ENCODE results near the gene EHMT1. TPM values are rescaled to one million over a fixed set of nuclear protein-coding genes. Genes with fewer than 3 reads are reported as not detected.

Gene EHMT1
- total RNA-seq = 100 to 1,000 TPM in 1 of 4 donors, 10 to 100 TPM in 3; 77.1 to 149 (median 86.6) TPM

DNA sequence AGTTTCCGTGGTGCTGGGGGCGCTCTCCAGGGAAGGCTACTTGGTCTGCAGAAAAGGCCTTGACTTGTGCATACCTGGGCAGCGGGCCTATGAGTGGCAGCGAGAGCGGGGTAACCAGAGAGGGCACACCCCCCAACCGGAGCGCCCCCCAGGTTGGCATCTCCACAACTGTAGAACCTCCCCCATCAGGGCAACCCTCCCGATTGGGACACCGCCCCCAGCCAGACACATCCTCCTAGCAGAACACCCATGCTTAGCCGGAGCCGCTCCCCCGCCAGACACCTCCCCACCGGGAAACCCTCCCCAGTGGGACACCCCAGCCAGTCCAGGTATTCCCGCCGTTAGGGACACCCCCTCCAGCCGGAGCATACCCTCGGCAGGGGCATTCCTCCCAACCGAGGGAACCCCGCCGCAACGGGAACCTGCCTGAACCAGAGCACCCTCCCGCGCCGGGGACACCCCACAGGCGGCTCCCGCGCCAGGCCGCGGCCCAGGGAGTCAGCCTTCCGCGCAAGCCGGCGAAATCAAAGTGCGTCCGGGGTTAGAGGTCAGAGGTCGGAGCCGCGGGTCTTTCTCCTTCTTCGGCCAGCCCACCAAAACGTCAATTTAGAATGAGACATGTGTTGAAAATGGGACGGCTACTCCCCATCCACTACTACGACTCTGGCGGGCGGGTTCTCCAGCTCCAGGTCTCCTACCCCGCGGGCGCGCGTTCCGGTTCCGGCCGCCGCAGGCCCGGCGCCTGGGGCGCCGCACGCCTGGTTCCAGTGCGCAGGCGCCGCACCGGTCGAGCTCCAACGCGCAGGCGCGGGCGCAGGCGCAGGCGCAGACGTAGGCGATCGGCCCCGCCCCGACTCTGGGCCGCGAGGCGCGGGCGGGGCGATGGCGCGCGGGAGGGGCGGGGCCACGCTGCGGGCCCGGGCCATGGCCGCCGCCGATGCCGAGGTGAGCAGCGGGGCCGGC, at the start of gene EHMT1:
EHMT1 (plus strand) TSS at position 901 of the 963 bp plus-strand sequence; CDS start at position 925, 24 bp downstream.
- TF ChIP-seq POLR2A (IDR thresholded peaks at IDR 0.05) = peak in 1 of 2 donors; percentile 50
- peak in 2 of 3 donors; percentile 24 to 59 for TF ChIP-seq POLR2AphosphoS5 (IDR thresholded peaks at IDR 0.05)
- TF ChIP-seq EP300 (IDR thresholded peaks at IDR 0.05) = no peak
- TF ChIP-seq, protein P1, sequence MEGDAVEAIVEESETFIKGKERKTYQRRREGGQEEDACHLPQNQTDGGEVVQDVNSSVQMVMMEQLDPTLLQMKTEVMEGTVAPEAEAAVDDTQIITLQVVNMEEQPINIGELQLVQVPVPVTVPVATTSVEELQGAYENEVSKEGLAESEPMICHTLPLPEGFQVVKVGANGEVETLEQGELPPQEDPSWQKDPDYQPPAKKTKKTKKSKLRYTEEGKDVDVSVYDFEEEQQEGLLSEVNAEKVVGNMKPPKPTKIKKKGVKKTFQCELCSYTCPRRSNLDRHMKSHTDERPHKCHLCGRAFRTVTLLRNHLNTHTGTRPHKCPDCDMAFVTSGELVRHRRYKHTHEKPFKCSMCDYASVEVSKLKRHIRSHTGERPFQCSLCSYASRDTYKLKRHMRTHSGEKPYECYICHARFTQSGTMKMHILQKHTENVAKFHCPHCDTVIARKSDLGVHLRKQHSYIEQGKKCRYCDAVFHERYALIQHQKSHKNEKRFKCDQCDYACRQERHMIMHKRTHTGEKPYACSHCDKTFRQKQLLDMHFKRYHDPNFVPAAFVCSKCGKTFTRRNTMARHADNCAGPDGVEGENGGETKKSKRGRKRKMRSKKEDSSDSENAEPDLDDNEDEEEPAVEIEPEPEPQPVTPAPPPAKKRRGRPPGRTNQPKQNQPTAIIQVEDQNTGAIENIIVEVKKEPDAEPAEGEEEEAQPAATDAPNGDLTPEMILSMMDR (IDR thresholded peaks at IDR 0.05) = no peak
- Histone ChIP-seq H3K4me3 (peak within 1 kb of the TSS; percentile 80), H3K27ac (peak within 1 kb of the TSS; percentile 93), H3K9me3 (no peaks in the 10 kb centered on the region), H3K27me3 (no peaks in the 10 kb centered on the region), H3K4me1 (peaks cover 56% of the 10 kb centered on the region), H3K36me3 (peaks cover 24% of the 10 kb centered on the region)
- DNase-seq (ENCODE audit: low spot score in 2 of 2) = peak in 1 of 2 donors; percentile 88
- 0% methylated on average over 22 of the region's 94 CpGs for WGBS

DNA sequence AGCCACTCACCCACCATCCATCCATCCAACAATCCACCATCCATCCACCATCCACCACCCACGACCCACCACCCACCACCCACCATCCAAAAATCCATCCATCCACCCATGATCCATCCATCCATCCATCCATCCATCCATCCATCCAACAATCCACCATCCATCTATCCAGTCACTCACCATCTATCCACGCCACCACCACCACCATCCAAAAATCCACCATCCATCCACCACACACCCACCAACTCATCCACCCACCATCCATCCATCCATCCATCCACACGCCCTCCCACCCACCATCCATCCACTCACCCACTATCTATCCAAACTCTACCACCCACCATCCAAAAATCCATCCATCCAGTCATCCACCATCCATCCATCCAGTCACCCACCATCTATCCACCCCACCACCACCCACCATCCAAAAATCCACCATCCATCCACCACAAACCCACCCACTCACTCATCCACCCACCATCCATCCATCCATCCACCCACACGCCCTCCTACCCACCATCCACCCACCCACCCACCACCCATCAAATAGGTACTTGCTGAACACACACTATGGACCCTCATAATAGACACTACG, 49.1 kb upstream of the EHMT1 start:
- peaks cover 33% of the 10 kb centered on the region for H3K36me3 ChIP-seq
- no peak for TF ChIP-seq POLR2A (IDR thresholded peaks at IDR 0.05)
- no peak for TF ChIP-seq EP300 (IDR thresholded peaks at IDR 0.05)
- TF ChIP-seq, protein P1 (IDR thresholded peaks at IDR 0.05) = no peak
- no peak for TF ChIP-seq POLR2AphosphoS5 (IDR thresholded peaks at IDR 0.05)
- WGBS = 93% methylated on average over 5 of the region's 5 CpGs
- no peak overlapping the region for H3K4me3 ChIP-seq
- no peaks in the 10 kb centered on the region for H3K4me1 ChIP-seq
- no peak overlapping the region for H3K27ac ChIP-seq
- no peaks in the 10 kb centered on the region for H3K27me3 ChIP-seq
- no peaks in the 10 kb centered on the region for H3K9me3 ChIP-seq
- DNase-seq (ENCODE audit: low spot score in 2 of 2) = no peak

DNA sequence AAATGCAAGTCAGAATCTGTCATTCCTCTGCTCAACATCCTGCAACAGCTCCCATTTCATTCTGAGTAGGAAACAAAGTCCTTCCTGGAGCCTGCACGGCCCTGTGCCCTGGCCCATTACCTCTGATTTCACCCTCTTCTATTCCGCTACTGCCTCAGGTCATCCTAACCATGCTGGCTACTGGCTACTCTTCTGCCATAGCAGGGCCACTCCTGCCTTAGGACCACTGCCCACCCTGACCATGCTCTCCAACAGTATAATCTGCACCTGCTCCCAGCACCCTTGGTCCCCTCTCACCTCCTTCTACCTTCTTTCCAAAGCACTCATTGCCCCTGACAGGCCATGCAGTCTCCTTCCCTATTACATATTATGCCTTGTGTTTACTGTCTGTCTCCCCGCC, 48.2 kb upstream of the EHMT1 start:
- no peak for DNase-seq (ENCODE audit: low spot score in 2 of 2)

DNA sequence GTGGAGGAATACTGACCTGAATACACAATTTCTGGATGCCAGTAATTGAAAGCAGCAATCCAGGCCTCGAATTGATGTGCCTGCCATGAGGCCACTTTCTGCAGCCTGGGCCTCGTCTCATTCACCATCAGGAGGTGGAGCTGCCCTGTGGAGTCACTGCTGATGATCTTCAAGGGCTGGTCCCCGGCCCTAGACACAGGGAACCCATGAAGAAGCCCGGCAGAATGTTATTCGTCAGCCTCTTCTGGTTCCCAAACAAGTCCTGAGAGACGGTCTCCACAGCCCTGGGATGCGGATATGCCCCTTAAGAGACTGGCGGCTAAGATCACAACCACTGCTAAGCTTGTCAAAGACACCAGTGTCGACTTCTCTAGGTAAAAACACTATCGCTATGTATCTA, 44.6 kb upstream of the EHMT1 start:
- no peaks in the 10 kb centered on the region for H3K27me3 ChIP-seq
- TF ChIP-seq POLR2AphosphoS5 (IDR thresholded peaks at IDR 0.05) (no peak), POLR2A (IDR thresholded peaks at IDR 0.05) (no peak), EP300 (IDR thresholded peaks at IDR 0.05) (no peak)
- TF ChIP-seq, protein P1 (IDR thresholded peaks at IDR 0.05) = no peak
- peaks cover 30% of the 10 kb centered on the region for H3K4me1 ChIP-seq
- no peak overlapping the region for H3K4me3 ChIP-seq
- WGBS = 93% methylated on average over 10 of the region's 10 CpGs
- no peak overlapping the region for H3K27ac ChIP-seq
- H3K9me3 ChIP-seq = no peaks in the 10 kb centered on the region
- peaks cover 35% of the 10 kb centered on the region for H3K36me3 ChIP-seq
- DNase-seq (ENCODE audit: low spot score in 2 of 2) = no peak

More for the DNA sequence above, 48.2 kb upstream of the EHMT1 start:
- no peak overlapping the region for H3K4me3 ChIP-seq
- H3K36me3 ChIP-seq = peaks cover 35% of the 10 kb centered on the region
- no peak overlapping the region for H3K27ac ChIP-seq
- TF ChIP-seq POLR2AphosphoS5 (IDR thresholded peaks at IDR 0.05) = no peak
- TF ChIP-seq, protein P1 (IDR thresholded peaks at IDR 0.05) = no peak
- no peak for TF ChIP-seq POLR2A (IDR thresholded peaks at IDR 0.05)
- no peak for TF ChIP-seq EP300 (IDR thresholded peaks at IDR 0.05)
- H3K27me3 ChIP-seq = no peaks in the 10 kb centered on the region
- peaks cover 6% of the 10 kb centered on the region for H3K4me1 ChIP-seq
- WGBS = 92% methylated on average over 3 of the region's 3 CpGs
- no peaks in the 10 kb centered on the region for H3K9me3 ChIP-seq

DNA sequence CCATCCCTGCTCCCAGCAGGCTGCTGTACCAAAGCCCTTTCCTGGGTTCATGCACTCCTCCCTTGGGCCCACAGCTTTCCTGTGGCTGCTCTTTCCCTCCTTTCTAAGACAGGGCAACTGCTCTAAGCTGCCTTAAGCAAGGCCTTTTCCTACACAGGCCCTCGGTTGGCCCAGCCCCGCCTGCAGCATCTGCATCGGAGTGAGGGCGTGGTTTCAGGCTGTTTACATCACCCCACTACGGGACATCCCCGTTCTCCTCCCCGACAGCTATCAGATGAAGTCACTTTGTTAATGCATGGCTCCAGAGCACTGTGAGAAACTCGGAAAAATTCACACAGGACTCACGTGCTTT, 43.5 kb upstream of the EHMT1 start:
- Histone ChIP-seq H3K27ac (no peak overlapping the region), H3K27me3 (no peaks in the 10 kb centered on the region), H3K9me3 (no peaks in the 10 kb centered on the region), H3K36me3 (peaks cover 35% of the 10 kb centered on the region), H3K4me1 (peaks cover 34% of the 10 kb centered on the region), H3K4me3 (no peak overlapping the region)
- 48% methylated on average over 9 of the region's 9 CpGs for WGBS
- TF ChIP-seq POLR2AphosphoS5 (IDR thresholded peaks at IDR 0.05) (no peak), EP300 (IDR thresholded peaks at IDR 0.05) (no peak), POLR2A (IDR thresholded peaks at IDR 0.05) (no peak)
- TF ChIP-seq, protein P1 (IDR thresholded peaks at IDR 0.05) = no peak
- no peak for DNase-seq (ENCODE audit: low spot score in 2 of 2)
